Activated naive CD4-positive, alpha-beta T cell treated with anti-CD3 and anti-CD28 coated beads for 36 hours (primary cell): ENCODE results near the gene PICK1. TPM values are rescaled to one million over a fixed set of nuclear protein-coding genes. Genes with fewer than 3 reads are reported as not detected.

Experiments
- CTCF ChIA-PET: fragments of 350-600 bp; sonication (Branson Sonifier 250); formaldehyde crosslinking; loops from one replicate; lab custom pipeline; 2021; ENCODE audit warnings: antibody characterized with exemption; lab: Charles Lee
- DNase-seq: peaks from one replicate; pipeline ENCODE4 v3.0.0-alpha.2; 2020
- H3K27ac Mint-ChIP-seq: one replicate; pipeline ENCODE4 v1.8.0; 2021; ENCODE audit warnings: mild to moderate bottlenecking, mixed read lengths
- H3K27me3 Mint-ChIP-seq: one replicate; pipeline ENCODE4 v1.8.0; 2021; ENCODE audit warnings: low read depth, mixed read lengths
- H3K36me3 Mint-ChIP-seq: one replicate; pipeline ENCODE4 v1.8.0; 2021; ENCODE audit warnings: low read depth, mixed read lengths
- H3K4me1 Mint-ChIP-seq: one replicate; pipeline ENCODE4 v1.8.0; 2021; ENCODE audit warnings: low read depth, mixed read lengths
- H3K4me3 Mint-ChIP-seq: one replicate; pipeline ENCODE4 v1.8.0; 2021; ENCODE audit warnings: mild to moderate bottlenecking, moderate library complexity, mixed read lengths
- H3K9me3 Mint-ChIP-seq: one replicate; pipeline ENCODE4 v1.8.0; 2021; ENCODE audit warnings: mixed read lengths
- intact Hi-C: fragments of 100-400 bp; cut with micrococcal nuclease; formaldehyde crosslinking; loops from one replicate; pipeline ENCODE4 v1.15.1; 2023
- total RNA-seq, 2 experiments: library from RNA; stranded (reverse); gene quantifications; one replicate each; pipeline ENCODE4 v1.2.3, GENCODE V29; 2021

The PICK1 gene
- total RNA-seq, 2 experiments from 2014 or later, result 17.9 to 22.1 TPM

GRCh38 chr22:38067761-38068360 lies 10.7 kb downstream of the PICK1 start:
- no peak for DNase-seq
- intact Hi-C loops, result no loop called here
- no peaks in the 10 kb centered on the region for H3K4me1 Mint-ChIP-seq
- H3K27me3 Mint-ChIP-seq, result no peaks in the 10 kb centered on the region
- H3K4me3 Mint-ChIP-seq, result no peak overlapping the region
- CTCF ChIA-PET, result interaction anchor here (0.6 to 1.6 kb wide), 3 partner anchors 8 to 34 kb away, joined by 3 to 4 read pairs (median 3); no protein-coding TSS in a partner anchor
- peaks cover 25% of the 10 kb centered on the region for H3K36me3 Mint-ChIP-seq
- no peak overlapping the region for H3K27ac Mint-ChIP-seq
- no peaks in the 10 kb centered on the region for H3K9me3 Mint-ChIP-seq

- intact Hi-C loops, result no loop called here
- Mint-ChIP-seq H3K36me3 (peaks cover 24% of the 10 kb centered on the region), H3K4me1 (no peaks in the 10 kb centered on the region)
These were observed 11.6 kb downstream of the PICK1 start for GRCh38 chr22:38068641-38069371.

GRCh38 chr22:38069372-38070249 lies 12.4 kb downstream of the PICK1 start:
- no peaks in the 10 kb centered on the region for H3K27me3 Mint-ChIP-seq
- no peak for DNase-seq
- H3K4me3 Mint-ChIP-seq, result no peak overlapping the region
- no peak overlapping the region for H3K27ac Mint-ChIP-seq
- no peaks in the 10 kb centered on the region for H3K9me3 Mint-ChIP-seq
- no peaks in the 10 kb centered on the region for H3K4me1 Mint-ChIP-seq
- CTCF ChIA-PET, result interaction anchor here (1.0 to 1.7 kb wide), 3 partner anchors 12 to 197 kb away, joined by 3 to 4 read pairs (median 3); partner anchors contain the start of gene PICK1
- intact Hi-C loops, result no loop called here
- H3K36me3 Mint-ChIP-seq, result peaks cover 25% of the 10 kb centered on the region

More at GRCh38 chr22:38068641-38069371, 11.6 kb downstream of the PICK1 start:
- no peak overlapping the region for H3K4me3 Mint-ChIP-seq
- no peak overlapping the region for H3K27ac Mint-ChIP-seq
- H3K9me3 Mint-ChIP-seq, result no peaks in the 10 kb centered on the region
- CTCF ChIA-PET, result interaction anchor here (0.7 to 1.7 kb wide), 5 partner anchors 9 to 198 kb away, joined by 3 to 4 read pairs (median 3); partner anchors contain the start of gene PICK1
- DNase-seq, result no peak
- H3K27me3 Mint-ChIP-seq, result no peaks in the 10 kb centered on the region

- intact Hi-C loops, result no loop called here
- Mint-ChIP-seq H3K4me1 (no peaks in the 10 kb centered on the region), H3K36me3 (peaks cover 22% of the 10 kb centered on the region), H3K27ac (no peak overlapping the region), H3K27me3 (no peaks in the 10 kb centered on the region), H3K4me3 (no peak overlapping the region), H3K9me3 (no peaks in the 10 kb centered on the region)
- DNase-seq, result no peak
- CTCF ChIA-PET, result interaction anchor here (1.0 to 1.2 kb wide), 2 partner anchors 28 to 197 kb away, joined by 3 read pairs; no protein-coding TSS in a partner anchor
These were observed 13.2 kb downstream of the PICK1 start for GRCh38 chr22:38070250-38070921.

- no peak for DNase-seq
- CTCF ChIA-PET, result interaction anchor here (0.5 to 1.2 kb wide), 2 partner anchors 19 to 205 kb away, joined by 3 to 4 read pairs; no protein-coding TSS in a partner anchor
- no peaks in the 10 kb centered on the region for H3K4me1 Mint-ChIP-seq
These were observed 14.5 kb downstream of the PICK1 start for GRCh38 chr22:38071421-38072321.

GRCh38 chr22:38072322-38073149 lies 15.3 kb downstream of the PICK1 start:
- CTCF ChIA-PET, result no interaction called here
- DNase-seq, result no peak
- peaks cover 15% of the 10 kb centered on the region for H3K36me3 Mint-ChIP-seq
- H3K4me1 Mint-ChIP-seq, result no peaks in the 10 kb centered on the region
- no peaks in the 10 kb centered on the region for H3K9me3 Mint-ChIP-seq
- H3K27ac Mint-ChIP-seq, result no peak overlapping the region
- H3K4me3 Mint-ChIP-seq, result no peak overlapping the region
- intact Hi-C loops, result no loop called here
- no peaks in the 10 kb centered on the region for H3K27me3 Mint-ChIP-seq

More at GRCh38 chr22:38071421-38072321, 14.5 kb downstream of the PICK1 start:
- no peaks in the 10 kb centered on the region for H3K27me3 Mint-ChIP-seq
- peaks cover 19% of the 10 kb centered on the region for H3K36me3 Mint-ChIP-seq
- no peak overlapping the region for H3K4me3 Mint-ChIP-seq
- H3K9me3 Mint-ChIP-seq, result no peaks in the 10 kb centered on the region
- intact Hi-C loops, result no loop called here
- H3K27ac Mint-ChIP-seq, result no peak overlapping the region

- no peak for DNase-seq
- Mint-ChIP-seq H3K27me3 (no peaks in the 10 kb centered on the region), H3K9me3 (no peaks in the 10 kb centered on the region), H3K27ac (no peak overlapping the region), H3K4me3 (no peak overlapping the region), H3K4me1 (no peaks in the 10 kb centered on the region), H3K36me3 (peaks cover 15% of the 10 kb centered on the region)
- CTCF ChIA-PET, result no interaction called here
- intact Hi-C loops, result no loop called here
These were observed 16.2 kb downstream of the PICK1 start for GRCh38 chr22:38073150-38074130.

GRCh38 chr22:38074181-38075104 lies 17.2 kb downstream of the PICK1 start:
- Mint-ChIP-seq H3K9me3 (no peaks in the 10 kb centered on the region), H3K36me3 (peaks cover 15% of the 10 kb centered on the region), H3K27ac (no peak overlapping the region), H3K4me3 (no peak overlapping the region), H3K27me3 (no peaks in the 10 kb centered on the region), H3K4me1 (no peaks in the 10 kb centered on the region)
- intact Hi-C loops, result no loop called here
- CTCF ChIA-PET, result no interaction called here
- no peak for DNase-seq
